Measurements from ENCODE around the gene INPP5B. TPM values are rescaled to one million over a fixed set of nuclear protein-coding genes. Genes with fewer than 3 reads are reported as not detected.

Gene INPP5B
- total RNA-seq, 4 donors from 2014 or later = 21.4 to 47.5 (median 26.7) TPM

- TF ChIP-seq CTCF (IDR thresholded peaks at IDR 0.05; ENCODE audit: low read depth) = no peak
Observed at GRCh38 chr1:37892151-37893047, 54.5 kb downstream of the INPP5B start.

- TF ChIP-seq CTCF (IDR thresholded peaks at IDR 0.05; ENCODE audit: low read depth) = no peak
Observed at GRCh38 chr1:37890378-37891014, 56.4 kb downstream of the INPP5B start.

- TF ChIP-seq CTCF (IDR thresholded peaks at IDR 0.05; ENCODE audit: low read depth) = no peak
Observed at GRCh38 chr1:37888022-37888700, 58.7 kb downstream of the INPP5B start.

GRCh38 chr1:37884145-37884544, 62.7 kb downstream of the INPP5B start:
- TF ChIP-seq CTCF (IDR thresholded peaks at IDR 0.05; ENCODE audit: low read depth) = no peak

GRCh38 chr1:37883671-37884070, 63.2 kb downstream of the INPP5B start:
- no peak for TF ChIP-seq CTCF (IDR thresholded peaks at IDR 0.05; ENCODE audit: low read depth)

- no peak for TF ChIP-seq CTCF (IDR thresholded peaks at IDR 0.05; ENCODE audit: low read depth)
Observed at GRCh38 chr1:37879865-37880264, 67.0 kb downstream of the INPP5B start.

- no peak for TF ChIP-seq CTCF (IDR thresholded peaks at IDR 0.05; ENCODE audit: low read depth)
Observed at GRCh38 chr1:37878071-37878470, 68.8 kb downstream of the INPP5B start.

All from subcutaneous adipose tissue (tissue), 4 donors.